GM19395 (cell line): ENCODE measurements around the gene FAM83G.
"Not testable (repeated sequence)": the region's sequence is repeated elsewhere in the genome, so short reads cannot be mapped to it uniquely, and the experiment has no call there.

ENCODE experiments used
- ATAC-seq: cut with Tn5 transposase; IDR thresholded peaks from one replicate; pipeline ENCODE4 v1.9.1; 2021; ENCODE audit warnings: mild to moderate bottlenecking, moderate library complexity; ENCODE audit not compliant: unreplicated experiment

The FAM83G gene

GRCh38 chr17:18932360-18933055, 72.1 kb downstream of the FAM83G start:
- ATAC-seq, result no peak

GRCh38 chr17:18928628-18929125, 75.9 kb downstream of the FAM83G start:
- no peak for ATAC-seq

DNA sequence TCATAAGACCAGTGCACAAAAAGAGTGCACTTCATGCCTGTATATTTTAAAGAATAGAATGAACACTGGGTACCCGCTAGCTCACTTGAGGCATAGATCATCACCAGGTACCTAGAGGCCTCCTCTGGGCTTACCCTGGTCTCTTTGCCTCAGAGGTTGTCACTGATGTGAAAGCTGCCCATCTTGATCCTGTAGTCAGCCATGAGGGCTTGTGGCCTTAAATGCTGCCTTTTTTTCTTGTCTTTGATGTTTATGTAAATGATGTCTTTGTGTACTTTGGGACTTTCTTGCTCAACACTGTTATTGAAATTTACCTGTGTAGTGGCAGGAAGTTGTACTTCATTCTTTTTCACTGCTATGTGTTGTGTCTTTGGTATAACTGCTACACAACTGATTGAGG, 79.4 kb downstream of the FAM83G start:
- ATAC-seq, result no peak

- ATAC-seq, result not testable (repeated sequence)
These were observed 82.0 kb downstream of the FAM83G start for GRCh38 chr17:18922596-18922995.

DNA sequence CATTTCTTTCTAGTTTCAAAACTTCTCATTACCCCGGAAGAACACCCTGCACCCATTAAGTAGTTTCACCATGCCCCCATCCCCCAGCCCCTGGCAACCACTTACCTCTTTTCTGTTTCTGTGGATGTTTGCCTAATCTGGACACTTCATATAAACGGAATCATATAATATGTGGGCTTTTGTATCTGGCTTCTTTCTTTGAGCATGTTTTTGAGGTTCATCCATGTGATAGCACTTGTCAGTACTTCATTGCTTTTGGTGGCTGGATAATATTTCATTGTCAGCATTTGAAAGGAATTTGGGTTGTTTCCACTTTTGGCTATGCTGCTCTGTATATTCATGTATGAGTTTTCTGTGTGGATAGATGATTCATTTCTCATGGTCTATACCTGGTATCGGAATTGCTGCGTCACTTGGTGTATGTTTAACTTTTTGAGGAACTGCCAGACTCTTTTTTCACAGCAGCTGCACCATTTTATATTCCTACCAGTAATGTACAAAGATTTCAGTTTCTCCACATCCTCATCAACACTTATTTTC, 82.6 kb downstream of the FAM83G start:
- ATAC-seq, result peak; percentile 76

DNA sequence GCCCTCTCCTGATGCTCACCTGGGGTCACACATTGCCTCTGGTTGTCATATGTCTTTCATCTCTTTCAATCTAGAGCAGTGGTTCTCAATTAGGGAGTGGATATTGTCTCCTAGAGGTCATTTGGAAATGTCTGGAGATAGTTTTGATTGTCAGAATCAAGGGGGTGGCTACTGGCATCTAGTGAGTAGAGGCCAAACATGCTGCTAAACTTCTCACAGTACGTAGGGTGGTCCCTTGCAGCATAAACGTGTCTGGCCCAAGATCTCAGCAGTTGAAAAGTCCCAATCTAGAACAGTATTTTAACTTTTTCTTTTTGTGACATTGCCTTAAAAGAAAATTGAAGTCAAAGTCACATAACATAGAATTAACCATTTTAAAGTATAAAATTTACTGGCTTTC, 83.1 kb downstream of the FAM83G start:
- peak; percentile 17 for ATAC-seq

GRCh38 chr17:18920911-18921441, 83.6 kb downstream of the FAM83G start:
- peak; percentile 37 for ATAC-seq

DNA sequence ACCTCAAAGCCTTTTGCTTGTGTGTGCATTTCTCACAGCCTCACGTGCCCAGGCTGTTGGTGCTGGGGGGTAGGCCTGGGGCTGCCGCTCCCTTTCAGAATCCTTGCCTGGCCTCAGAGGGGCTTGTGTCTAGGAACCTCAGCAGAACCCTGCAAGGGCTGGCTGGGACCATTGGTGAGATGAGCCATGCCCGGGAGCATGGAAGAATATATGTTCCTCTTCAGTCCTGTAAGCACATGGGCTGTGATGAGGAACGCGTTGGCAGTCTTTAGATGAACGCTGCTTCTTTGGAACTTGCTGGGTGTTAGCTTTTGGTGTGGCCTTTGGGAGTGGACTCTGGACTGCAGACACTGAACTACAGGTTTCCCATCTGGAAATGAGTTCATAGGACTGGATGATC, 84.6 kb downstream of the FAM83G start:
- no peak for ATAC-seq
